Measurements from ENCODE around the gene NTN1. TPM values are rescaled to one million over a fixed set of nuclear protein-coding genes. Genes with fewer than 3 reads are reported as not detected.

Gene NTN1
- total and polyA plus RNA-seq, 2 experiments from 2014 or later: 0.11 to 0.21 TPM

- Histone ChIP-seq H3K27me3 (replicated peaks; ENCODE audit: insufficient read depth) (no peaks in the 10 kb centered on the region), H3K9me3 (ENCODE audit: low read depth) (no peaks in the 10 kb centered on the region), H2AFZ (no peak overlapping the region), H3K4me2 (ENCODE audit: unreplicated experiment) (no peak overlapping the region), H3K4me3 (no peak overlapping the region), H3K9ac (no peak overlapping the region), H3K4me1 (ENCODE audit: insufficient read depth) (peaks cover 9% of the 10 kb centered on the region; the same call in 1 of the 2 replicates), H3K79me2 (ENCODE audit: insufficient read depth) (no peaks in the 10 kb centered on the region), H3F3A (ENCODE audit: insufficient read depth) (no peaks in the 10 kb centered on the region), H4K20me1 (ENCODE audit: insufficient read depth) (no peaks in the 10 kb centered on the region), H3K36me3 (ENCODE audit: low read depth) (no peaks in the 10 kb centered on the region), H3K9me2 (ENCODE audit: insufficient read depth) (no peaks in the 10 kb centered on the region), H3K27ac (no peak overlapping the region)
- in situ Hi-C loops (cut with MboI): no loop called here
- no peak for TF ChIP-seq EZH2phosphoT487 (IDR thresholded peaks at IDR 0.05; ENCODE audit: insufficient read depth, low read depth)
- no peak for TF ChIP-seq EZH2 (IDR thresholded peaks at IDR 0.05; ENCODE audit: insufficient read depth, poor library complexity, severe bottlenecking)
- no peak for DNase-seq
- WGBS, 2 experiments (ENCODE audit: low coverage in 1 of 2, low lambda C conversion rate in 2 of 2, missing lambda C conversion rate in 2 of 2): 87 to 90% methylated on average over 27 to 31 of the region's 31 CpGs
Measured at GRCh38 chr17:9162275-9162985, 141.1 kb downstream of the NTN1 start.

- H4K20me1 ChIP-seq (ENCODE audit: insufficient read depth): no peaks in the 10 kb centered on the region
- no peaks in the 10 kb centered on the region for H3K9me3 ChIP-seq (ENCODE audit: low read depth)
- H3K36me3 ChIP-seq (ENCODE audit: low read depth): no peaks in the 10 kb centered on the region
- no peak for DNase-seq
- H2AFZ ChIP-seq: no peak overlapping the region
- no peaks in the 10 kb centered on the region for H3K79me2 ChIP-seq (ENCODE audit: insufficient read depth)
- no peak for TF ChIP-seq EZH2phosphoT487 (IDR thresholded peaks at IDR 0.05; ENCODE audit: insufficient read depth, low read depth)
- no peak for TF ChIP-seq EZH2 (IDR thresholded peaks at IDR 0.05; ENCODE audit: insufficient read depth, poor library complexity, severe bottlenecking)
- in situ Hi-C loops (cut with MboI): no loop called here
- peaks cover 9% of the 10 kb centered on the region; the same call in 1 of the 2 replicates for H3K4me1 ChIP-seq (ENCODE audit: insufficient read depth)
- H3K27ac ChIP-seq: no peak overlapping the region
- H3K27me3 ChIP-seq (replicated peaks; ENCODE audit: insufficient read depth): no peaks in the 10 kb centered on the region
- WGBS, 2 experiments (ENCODE audit: low coverage in 1 of 2, low lambda C conversion rate in 2 of 2, missing lambda C conversion rate in 2 of 2): 69 to 75% methylated on average over 9 of the region's 9 CpGs
- no peak overlapping the region for H3K4me2 ChIP-seq (ENCODE audit: unreplicated experiment)
- H3K9me2 ChIP-seq (ENCODE audit: insufficient read depth): no peaks in the 10 kb centered on the region
- H3K4me3 ChIP-seq: no peak overlapping the region
- no peaks in the 10 kb centered on the region for H3F3A ChIP-seq (ENCODE audit: insufficient read depth)
- no peak overlapping the region for H3K9ac ChIP-seq
Measured at GRCh38 chr17:9166788-9167187, 145.5 kb downstream of the NTN1 start.

- no peaks in the 10 kb centered on the region for H3K79me2 ChIP-seq (ENCODE audit: insufficient read depth)
- no peak for TF ChIP-seq EZH2 (IDR thresholded peaks at IDR 0.05; ENCODE audit: insufficient read depth, poor library complexity, severe bottlenecking)
- no peak for TF ChIP-seq EZH2phosphoT487 (IDR thresholded peaks at IDR 0.05; ENCODE audit: insufficient read depth, low read depth)
- DNase-seq: no peak
- WGBS, 2 experiments (ENCODE audit: low coverage in 1 of 2, low lambda C conversion rate in 2 of 2, missing lambda C conversion rate in 2 of 2): 73 to 78% methylated on average over 6 of the region's 6 CpGs
- no peaks in the 10 kb centered on the region for H3K36me3 ChIP-seq (ENCODE audit: low read depth)
- no peak overlapping the region for H3K4me3 ChIP-seq
- H3K27me3 ChIP-seq (replicated peaks; ENCODE audit: insufficient read depth): no peaks in the 10 kb centered on the region
- no peaks in the 10 kb centered on the region for H3K9me3 ChIP-seq (ENCODE audit: low read depth)
- no peak overlapping the region for H3K27ac ChIP-seq
- no peaks in the 10 kb centered on the region for H4K20me1 ChIP-seq (ENCODE audit: insufficient read depth)
- no peak overlapping the region for H3K9ac ChIP-seq
- H3F3A ChIP-seq (ENCODE audit: insufficient read depth): no peaks in the 10 kb centered on the region
- peaks cover 9% of the 10 kb centered on the region; the same call in 1 of the 2 replicates for H3K4me1 ChIP-seq (ENCODE audit: insufficient read depth)
- H3K4me2 ChIP-seq (ENCODE audit: unreplicated experiment): no peak overlapping the region
- H2AFZ ChIP-seq: no peak overlapping the region
- in situ Hi-C loops (cut with MboI): no loop called here
- H3K9me2 ChIP-seq (ENCODE audit: insufficient read depth): no peaks in the 10 kb centered on the region
Measured at GRCh38 chr17:9167379-9167778, 146.1 kb downstream of the NTN1 start.

GRCh38 chr17:9169116-9169515 is 147.8 kb downstream of the NTN1 start:
- WGBS, 2 experiments (ENCODE audit: low coverage in 1 of 2, low lambda C conversion rate in 2 of 2, missing lambda C conversion rate in 2 of 2): 90 to 91% methylated on average over 3 of the region's 3 CpGs
- Histone ChIP-seq H4K20me1 (ENCODE audit: insufficient read depth) (no peaks in the 10 kb centered on the region), H3K36me3 (ENCODE audit: low read depth) (no peaks in the 10 kb centered on the region), H3K9me3 (ENCODE audit: low read depth) (no peaks in the 10 kb centered on the region), H3K79me2 (ENCODE audit: insufficient read depth) (no peaks in the 10 kb centered on the region), H2AFZ (no peak overlapping the region), H3K27me3 (replicated peaks; ENCODE audit: insufficient read depth) (no peaks in the 10 kb centered on the region), H3K9ac (no peak overlapping the region), H3F3A (ENCODE audit: insufficient read depth) (no peaks in the 10 kb centered on the region), H3K4me1 (ENCODE audit: insufficient read depth) (no peaks in the 10 kb centered on the region), H3K9me2 (ENCODE audit: insufficient read depth) (no peaks in the 10 kb centered on the region), H3K4me2 (ENCODE audit: unreplicated experiment) (no peak overlapping the region), H3K27ac (no peak overlapping the region), H3K4me3 (no peak overlapping the region)
- in situ Hi-C loops (cut with MboI): no loop called here
- no peak for TF ChIP-seq EZH2phosphoT487 (IDR thresholded peaks at IDR 0.05; ENCODE audit: insufficient read depth, low read depth)
- TF ChIP-seq EZH2 (IDR thresholded peaks at IDR 0.05; ENCODE audit: insufficient read depth, poor library complexity, severe bottlenecking): no peak
- DNase-seq: peak; percentile 11
